HEK293 (cell line): Measurements from ENCODE around the gene ATXN1L.
"Not testable (repeated sequence)": the region's sequence is repeated elsewhere in the genome, so short reads cannot be mapped to it uniquely, and the experiment has no call there.

Experiments
- CTCF ChIA-PET: fragments of 350-600 bp; formaldehyde crosslinking; extraction: SDS; loops from one replicate; lab custom pipeline; 2021; ENCODE audit warnings: antibody characterized with exemption; lab: Yijun Ruan, JAX
- POLR2A ChIA-PET: fragments of 300-600 bp; formaldehyde crosslinking; extraction: SDS; loops from one replicate; lab custom pipeline; 2020; ENCODE audit warnings: antibody characterized with exemption, inconsistent platforms; lab: Yijun Ruan, JAX
- H3K27ac ChIP-seq: fragments of 200-500 bp; sonication (Bioruptor generic); 2 replicates; pipeline ENCODE4 v1.5.1; 2014; ENCODE audit warnings: low read depth, low read length, control low read depth, inconsistent platforms; ENCODE audit errors: extremely low read depth
- H3K36me3 ChIP-seq, 2 experiments: fragments of 200-500 bp in 1 of 2; sonication (Bioruptor generic) in 1 of 2; 1 replicate in 1 of 2; 2 replicates in 1 of 2; pipeline ENCODE4 v1.5.1; 2014 to 2017; ENCODE audit warnings: inconsistent platforms in 2 of 2, low read length in 2 of 2; ENCODE audit not compliant: control insufficient read depth in 2 of 2, insufficient read depth in 1 of 2
- H3K4me1 ChIP-seq: fragments of 200-500 bp; sonication (Bioruptor generic); 2 replicates; pipeline ENCODE4 v1.5.1; 2014; ENCODE audit warnings: mild to moderate bottlenecking, low read length, inconsistent platforms; ENCODE audit not compliant: control insufficient read depth, insufficient read depth
- H3K4me3 ChIP-seq: 2 replicates; pipeline ENCODE4 v1.5.1; 2011; ENCODE audit warnings: low read depth, mild to moderate bottlenecking, control low read depth, low read length, moderate library complexity
- H3K9me3 ChIP-seq: fragments of 200-500 bp; sonication (Bioruptor generic); 2 replicates; pipeline ENCODE4 v1.5.1; 2014; ENCODE audit warnings: low read depth, low read length, inconsistent platforms; ENCODE audit not compliant: control insufficient read depth, insufficient read depth
- HOXA7 ChIP-seq: sonication (generic); formaldehyde crosslinking; IDR thresholded peaks from 2 replicates; pipeline ENCODE4 v1.8.1; 2022; ENCODE audit warnings: missing genetic modification reagents, borderline replicate concordance
- ZBTB8A ChIP-seq: fragments of 450-650 bp; formaldehyde crosslinking; IDR thresholded peaks from 2 replicates; pipeline ENCODE4 v1.5.1; 2016; ENCODE audit warnings: missing biosample characterization, missing genetic modification characterization
- ZNF121 ChIP-seq: fragments of 450-650 bp; formaldehyde crosslinking; IDR thresholded peaks from 2 replicates; pipeline ENCODE4 v1.5.1; 2016; ENCODE audit warnings: missing biosample characterization, missing genetic modification characterization
- ZNF132 ChIP-seq: fragments of 450-650 bp; formaldehyde crosslinking; IDR thresholded peaks from 2 replicates; pipeline ENCODE4 v1.5.1; 2017; ENCODE audit warnings: missing biosample characterization, missing genetic modification characterization, borderline replicate concordance
- ZNF558 ChIP-seq: fragments of 450-650 bp; formaldehyde crosslinking; IDR thresholded peaks from 2 replicates; pipeline ENCODE4 v1.5.1; 2016; ENCODE audit warnings: missing biosample characterization, missing genetic modification characterization
- ZNF561 ChIP-seq: fragments of 450-650 bp; IDR thresholded peaks from 2 replicates; pipeline ENCODE4 v1.5.1; 2018; ENCODE audit warnings: missing biosample characterization, missing genetic modification characterization, borderline replicate concordance
- ZNF626 ChIP-seq: fragments of 450-650 bp; sonication (Bioruptor Pico); formaldehyde crosslinking; IDR thresholded peaks from 2 replicates; pipeline ENCODE4 v1.5.1; 2018; ENCODE audit warnings: missing biosample characterization, missing genetic modification characterization, inconsistent platforms
- ZNF660 ChIP-seq: fragments of 450-650 bp; IDR thresholded peaks from 2 replicates; pipeline ENCODE4 v1.5.1; 2018; ENCODE audit warnings: missing biosample characterization, mild to moderate bottlenecking, missing genetic modification characterization
- ZNF707 ChIP-seq: fragments of 450-650 bp; formaldehyde crosslinking; IDR thresholded peaks from 2 replicates; pipeline ENCODE4 v1.5.1; 2016; ENCODE audit warnings: missing biosample characterization, missing genetic modification characterization
- ZSCAN16 ChIP-seq: fragments of 450-650 bp; formaldehyde crosslinking; IDR thresholded peaks from 2 replicates; pipeline ENCODE4 v1.5.1; 2016; ENCODE audit warnings: missing biosample characterization, missing genetic modification characterization

ATXN1L gene

DNA sequence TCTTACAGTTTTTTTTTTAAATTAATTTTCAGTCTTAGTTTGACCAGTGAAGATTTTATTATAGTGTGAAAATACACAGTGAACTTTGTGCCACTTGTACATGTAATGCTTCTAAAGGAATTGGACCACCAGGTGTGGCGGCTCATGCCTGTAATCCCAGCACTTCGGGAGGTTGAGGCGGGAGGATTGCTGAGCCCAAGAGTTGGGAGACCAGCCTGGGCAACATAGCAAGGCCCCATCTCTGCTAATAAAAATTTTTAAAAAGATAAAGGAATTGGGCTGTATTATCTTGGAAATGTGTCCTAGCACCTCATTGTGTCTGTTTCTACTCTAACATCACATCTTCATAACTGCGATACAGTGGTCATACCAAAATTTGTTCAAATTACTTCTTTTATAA, 53.4 kb downstream of the ATXN1L start:
- no peak overlapping the region for H3K27ac ChIP-seq
- ChIA-PET POLR2A (interaction anchor here (1.3 kb wide), 1 partner anchor 15 kb away, joined by 9 read pairs; the partner anchor contains the start of gene ZNF821), CTCF (interaction anchor here (0.6 to 1.5 kb wide), 5 partner anchors 14 to 62 kb away, joined by 3 to 6 read pairs (median 4); no protein-coding TSS in a partner anchor)
- no peak overlapping the region for H3K4me3 ChIP-seq
- H3K4me1 ChIP-seq = peaks cover 6% of the 10 kb centered on the region; the same call in 1 of the 2 replicates
- peaks cover 13 to 14% of the 10 kb centered on the region in 2 experiments; a peak in 2 of 3 replicates for H3K36me3 ChIP-seq
- H3K9me3 ChIP-seq = no peaks in the 10 kb centered on the region
- no peak for TF ChIP-seq ZNF132
- TF ChIP-seq ZNF558 (tag by site-specific recombination) = no peak
- TF ChIP-seq ZNF626 = no peak
- TF ChIP-seq ZNF707 = no peak

GRCh38 chr16:71902656-71903365, 57.0 kb downstream of the ATXN1L start:
- TF ChIP-seq ZNF561 (tag by site-specific recombination) (no peak), ZNF121 (tag by site-specific recombination) (peak; percentile 90)
- CTCF ChIA-PET = interaction anchor here (0.9 to 1.8 kb wide), 3 partner anchors 8 to 59 kb away, joined by 4 to 5 read pairs (median 4); no protein-coding TSS in a partner anchor
- H3K36me3 ChIP-seq = peaks cover 9 to 10% of the 10 kb centered on the region in 2 experiments; a peak in 2 of 3 replicates
- POLR2A ChIA-PET = interaction anchor here (1.2 kb wide), 1 partner anchor 19 kb away, joined by 3 read pairs; the partner anchor contains the start of gene ZNF821
- no peaks in the 10 kb centered on the region for H3K9me3 ChIP-seq
- H3K4me3 ChIP-seq = no peak overlapping the region
- H3K4me1 ChIP-seq = peaks cover 4% of the 10 kb centered on the region; the same call in 1 of the 2 replicates
- no peak overlapping the region for H3K27ac ChIP-seq

- H3K36me3 ChIP-seq = peaks cover 8 to 9% of the 10 kb centered on the region in 2 experiments; a peak in 2 of 3 replicates
- 0 out of 2 replicates have a peak, but pooled peaks have one; percentile 17 for TF ChIP-seq ZSCAN16
- no peak for TF ChIP-seq ZNF660 (tag by site-specific recombination)
- H3K4me1 ChIP-seq = peaks cover 4% of the 10 kb centered on the region; the same call in 1 of the 2 replicates
- H3K4me3 ChIP-seq = no peak overlapping the region
- no peaks in the 10 kb centered on the region for H3K9me3 ChIP-seq
- ChIA-PET CTCF (interaction anchor here (0.6 to 1.2 kb wide), 2 partner anchors 58 to 147 kb away, joined by 3 to 4 read pairs; no protein-coding TSS in a partner anchor), POLR2A (interaction anchor here (1.2 kb wide), 1 partner anchor 19 kb away, joined by 3 read pairs; the partner anchor contains the start of gene ZNF821)
- H3K27ac ChIP-seq = no peak overlapping the region
These were observed 57.8 kb downstream of the ATXN1L start for GRCh38 chr16:71903608-71904007.

GRCh38 chr16:71904239-71904638, 58.5 kb downstream of the ATXN1L start:
- Histone ChIP-seq H3K36me3 (peaks cover 8 to 9% of the 10 kb centered on the region in 2 experiments; a peak in 2 of 3 replicates), H3K4me3 (no peak overlapping the region), H3K4me1 (peaks cover 4% of the 10 kb centered on the region; the same call in 1 of the 2 replicates), H3K9me3 (no peaks in the 10 kb centered on the region), H3K27ac (no peak overlapping the region)
- peak; percentile 81 for TF ChIP-seq ZNF121 (tag by site-specific recombination)
- TF ChIP-seq ZBTB8A (tag by site-specific recombination) = no peak
- no peak for TF ChIP-seq HOXA7 (CRISPR knock-in tag)
- CTCF ChIA-PET = interaction anchor here (0.6 kb wide), 1 partner anchor 146 kb away, joined by 3 read pairs; no protein-coding TSS in a partner anchor
- POLR2A ChIA-PET = interaction anchor here (1.0 kb wide), 1 partner anchor 9 kb away, joined by 4 read pairs; the partner anchor contains the start of gene IST1

DNA sequence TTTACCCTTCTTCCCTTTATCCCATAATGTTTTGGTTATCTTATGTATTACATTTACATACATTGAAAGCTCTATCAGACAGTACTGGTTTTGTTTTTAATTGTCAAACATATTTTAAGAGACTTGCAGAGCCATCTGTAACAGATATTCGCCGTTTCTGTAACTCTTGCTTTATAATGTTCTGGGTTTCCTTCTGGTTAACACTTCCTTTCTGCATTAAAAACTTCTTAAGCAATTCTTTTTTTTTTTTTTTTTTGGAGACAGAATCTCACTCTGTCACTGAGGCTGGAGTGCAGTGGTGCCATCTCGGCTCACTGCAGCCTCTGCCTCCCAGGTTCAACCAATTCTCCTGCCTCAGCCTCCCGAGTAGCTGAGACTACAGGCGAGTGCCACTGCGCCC, 60.0 kb downstream of the ATXN1L start:
- H3K36me3 ChIP-seq, H3K27ac ChIP-seq, H3K4me1 ChIP-seq, POLR2A ChIA-PET, H3K4me3 ChIP-seq, H3K9me3 ChIP-seq, CTCF ChIA-PET: not testable (repeated sequence)
